Measurements from ENCODE around the gene CDH13. TPM values are rescaled to one million over a fixed set of nuclear protein-coding genes. Genes with fewer than 3 reads are reported as not detected.

The CDH13 gene
- total and polyA plus RNA-seq, 2 donors (not counting 3 experiments of a cell fraction or from before 2014, with no cell fraction given), result 96.6 to 124 TPM

GRCh38 chr16:83648347-83648746 is 1021.6 kb downstream of the CDH13 start:
- DNase-seq (ENCODE audit: low read depth, low spot score), result no peak
- Histone ChIP-seq H3K9ac (replicated peaks; ENCODE audit: extremely low read depth, insufficient read depth, low read length) (no peak overlapping the region), H3K9me3 (replicated peaks; ENCODE audit: control insufficient read depth, insufficient read depth, low read length) (no peaks in the 10 kb centered on the region), H3K27me3 (ENCODE audit: control insufficient read depth in 2 of 2, insufficient read depth in 2 of 2, low read length in 2 of 2) (no peaks in the 10 kb centered on the region), H3K36me3 (ENCODE audit: control insufficient read depth in 2 of 2, extremely low read depth in 1 of 2, insufficient read depth in 2 of 2, low read length in 2 of 2) (no peaks in the 10 kb centered on the region), H3K9me1 (replicated peaks; ENCODE audit: control insufficient read depth, extremely low read depth, insufficient read depth, low read length) (no peaks in the 10 kb centered on the region), H3K4me1 (ENCODE audit: control insufficient read depth, extremely low read depth, insufficient read depth, low read length) (no peaks in the 10 kb centered on the region), H4K20me1 (replicated peaks; ENCODE audit: control insufficient read depth, extremely low read depth, insufficient read depth, low read length) (no peaks in the 10 kb centered on the region), H3K4me2 (ENCODE audit: insufficient read depth, low read length) (no peak overlapping the region), H3K4me3 (replicated peaks in 1 of 3; ENCODE audit: insufficient read depth in 1 of 3, low read depth in 1 of 3, low read length in 3 of 3) (no peak overlapping the region), H3K27ac (ENCODE audit: insufficient read depth, low read depth, low read length) (no peak overlapping the region), H2AFZ (ENCODE audit: low read depth, low read length) (no peak overlapping the region), H3K79me2 (ENCODE audit: control insufficient read depth, insufficient read depth, low read length) (no peaks in the 10 kb centered on the region)
- TF ChIP-seq JUN (IDR thresholded peaks at IDR 0.05; ENCODE audit: borderline replicate concordance, insufficient read depth, insufficient read length, low read depth) (no peak), FOS (IDR thresholded peaks at IDR 0.05; ENCODE audit: borderline replicate concordance, insufficient read depth, low read length) (no peak), GATA2 (IDR thresholded peaks at IDR 0.05; ENCODE audit: insufficient read depth, insufficient read length, low read depth, low read length) (no peak)
- no peak for FAIRE-seq
- no TSS peak for BruUV-seq (replicated peaks)
- POLR2A ChIA-PET, result no interaction called here
- dilution Hi-C loops (cut with MboI; ENCODE audit: extremely low pct_ligation_motif_present, low sequenced_read_pairs), result no loop called here
- CTCF ChIA-PET, result no interaction called here
- intact Hi-C loops (cut with micrococcal nuclease), result no loop called here

GRCh38 chr16:83651871-83652270 is 1025.1 kb downstream of the CDH13 start:
- intact Hi-C loops (cut with micrococcal nuclease) (no loop called here), dilution Hi-C loops (cut with MboI; ENCODE audit: extremely low pct_ligation_motif_present, low sequenced_read_pairs) (no loop called here)
- Histone ChIP-seq H3K4me2 (ENCODE audit: insufficient read depth, low read length) (no peak overlapping the region), H4K20me1 (replicated peaks; ENCODE audit: control insufficient read depth, extremely low read depth, insufficient read depth, low read length) (no peaks in the 10 kb centered on the region), H3K9ac (replicated peaks; ENCODE audit: extremely low read depth, insufficient read depth, low read length) (no peak overlapping the region), H3K27ac (ENCODE audit: insufficient read depth, low read depth, low read length) (no peak overlapping the region), H3K79me2 (ENCODE audit: control insufficient read depth, insufficient read depth, low read length) (no peaks in the 10 kb centered on the region), H3K9me1 (replicated peaks; ENCODE audit: control insufficient read depth, extremely low read depth, insufficient read depth, low read length) (no peaks in the 10 kb centered on the region), H3K9me3 (replicated peaks; ENCODE audit: control insufficient read depth, insufficient read depth, low read length) (no peaks in the 10 kb centered on the region), H3K36me3 (ENCODE audit: control insufficient read depth in 2 of 2, extremely low read depth in 1 of 2, insufficient read depth in 2 of 2, low read length in 2 of 2) (no peaks in the 10 kb centered on the region), H3K4me3 (replicated peaks in 1 of 3; ENCODE audit: insufficient read depth in 1 of 3, low read depth in 1 of 3, low read length in 3 of 3) (no peak overlapping the region), H2AFZ (ENCODE audit: low read depth, low read length) (no peak overlapping the region), H3K4me1 (ENCODE audit: control insufficient read depth, extremely low read depth, insufficient read depth, low read length) (no peaks in the 10 kb centered on the region), H3K27me3 (ENCODE audit: control insufficient read depth in 2 of 2, insufficient read depth in 2 of 2, low read length in 2 of 2) (no peaks in the 10 kb centered on the region)
- no TSS peak for BruUV-seq (replicated peaks)
- TF ChIP-seq JUN (IDR thresholded peaks at IDR 0.05; ENCODE audit: borderline replicate concordance, insufficient read depth, insufficient read length, low read depth), result no peak
- TF ChIP-seq GATA2 (IDR thresholded peaks at IDR 0.05; ENCODE audit: insufficient read depth, insufficient read length, low read depth, low read length), result no peak
- TF ChIP-seq FOS (IDR thresholded peaks at IDR 0.05; ENCODE audit: borderline replicate concordance, insufficient read depth, low read length), result no peak
- TF ChIP-seq POLR2AphosphoS5 (IDR thresholded peaks at IDR 0.05; ENCODE audit: insufficient read depth, low read depth, low read length), result no peak
- TF ChIP-seq CTCF (IDR thresholded peaks at IDR 0.05; ENCODE audit: extremely low read depth in 1 of 2, insufficient read depth in 1 of 2, low read depth in 1 of 2, low read length in 2 of 2), result no peak
- TF ChIP-seq MYC (IDR thresholded peaks at IDR 0.05; ENCODE audit: low read depth, low read length), result no peak
- TF ChIP-seq EZH2 (IDR thresholded peaks at IDR 0.05; ENCODE audit: borderline replicate concordance, low read depth, low read length, severe bottlenecking), result no peak
- no peak for TF ChIP-seq POLR2A (IDR thresholded peaks at IDR 0.05; ENCODE audit: low read depth, low read length)
- TF ChIP-seq MAX (IDR thresholded peaks at IDR 0.05; ENCODE audit: insufficient read depth, insufficient read length), result no peak
- ChIA-PET CTCF (no interaction called here), POLR2A (no interaction called here)
- no peak for DNase-seq (ENCODE audit: low read depth, low spot score)
- no peak for FAIRE-seq

All from endothelial cell of umbilical vein (primary cell).